Cardiac muscle cell (in vitro differentiated cells and primary cell): Measurements from ENCODE around the gene TMEM11. TPM values are rescaled to one million over a fixed set of nuclear protein-coding genes. Genes with fewer than 3 reads are reported as not detected.

ENCODE experiments used
- DNase-seq, 2 donors: peaks; one replicate each; pipeline versions ENCODE4 v3.0.0 to v3.0.0-alpha.2; 2010 to 2017; ENCODE audit warnings: low read depth in 1 of 2, low spot score in 1 of 2
- H3K27ac ChIP-seq: fragments of 200-600 bp; sonication (generic); 2 replicates; pipeline ENCODE4 v1.5.1; 2016
- H3K27me3 ChIP-seq: fragments of 200-600 bp; sonication (generic); 2 replicates; pipeline ENCODE4 v1.6.0; 2016; ENCODE audit warnings: control low read depth
- H3K36me3 ChIP-seq: fragments of 200-600 bp; sonication (generic); 2 replicates; pipeline ENCODE4 v1.5.1; 2016; ENCODE audit warnings: control low read depth
- H3K4me1 ChIP-seq: fragments of 200-600 bp; sonication (generic); 2 replicates; pipeline ENCODE4 v1.8.1; 2017; ENCODE audit warnings: low read depth, mild to moderate bottlenecking, mixed run types
- H3K4me3 ChIP-seq: fragments of 200-600 bp; sonication (generic); 2 replicates; pipeline ENCODE4 v1.5.1; 2016; ENCODE audit warnings: mild to moderate bottlenecking
- H3K9me3 ChIP-seq: fragments of 200-600 bp; sonication (generic); 2 replicates; pipeline ENCODE4 v1.5.1; 2017; ENCODE audit warnings: low read depth, mild to moderate bottlenecking, control low read depth
- CTCF ChIP-seq: IDR thresholded peaks from 2 replicates; pipeline ENCODE4 v1.5.1; 2012; ENCODE audit warnings: low read depth, mild to moderate bottlenecking, low read length
- polyA plus RNA-seq: library from polyadenylated mRNA; unstranded; fragments of >200 nt; fragmentation: Nextera tagmentation; extraction: Ambion mirVana; gene quantifications from 2 replicates; pipeline ENCODE4 v1.2.1, GENCODE V29; 2016
- total RNA-seq: library from RNA; depleted of rRNA; stranded (reverse); fragments of >200 nt; gene quantifications from 2 replicates; pipeline ENCODE4 v1.2.3, GENCODE V29; 2016

Gene TMEM11
- total and polyA plus RNA-seq, 2 experiments from 2014 or later, result 37.9 to 91.0 TPM

DNA sequence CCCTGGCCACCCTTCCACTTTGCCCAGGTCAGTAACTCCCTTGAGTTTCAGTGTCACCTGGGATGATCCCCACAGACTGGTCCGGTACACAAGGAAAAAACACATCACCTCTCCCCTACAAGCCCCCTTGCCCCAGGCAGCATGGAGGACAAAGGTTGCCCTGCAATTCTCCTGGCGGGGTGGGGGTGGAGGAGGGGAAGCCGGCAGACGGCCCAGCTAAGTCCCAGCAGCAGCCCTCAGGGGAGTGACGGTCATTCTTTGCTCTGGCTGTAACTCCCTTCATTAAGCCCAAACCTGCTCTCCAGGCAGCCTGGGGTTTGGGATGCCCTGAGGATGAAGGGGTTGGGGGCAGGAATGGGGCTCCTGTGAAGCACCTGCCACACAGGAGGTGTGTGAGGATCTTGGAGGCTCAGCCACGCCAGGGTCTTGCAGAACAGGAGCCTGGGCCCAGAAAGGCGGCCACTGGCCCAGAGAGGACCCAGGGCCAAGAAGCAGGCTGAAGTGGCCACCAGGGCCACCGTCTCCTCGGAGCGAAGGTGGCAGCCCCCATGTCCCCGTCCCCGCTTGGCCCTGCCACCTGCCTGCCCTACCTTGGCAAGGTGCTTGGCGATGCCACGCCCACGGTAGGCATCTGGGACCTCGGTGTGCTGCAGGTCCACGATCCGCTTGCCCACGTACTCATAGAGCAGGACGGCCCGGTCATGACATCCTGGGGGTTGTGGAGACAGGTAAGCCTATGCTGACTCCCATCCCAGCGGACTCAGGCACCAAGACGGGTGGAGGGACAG is 29.7 kb upstream of the TMEM11 start:
- no peaks in the 10 kb centered on the region for H3K9me3 ChIP-seq
- H3K27me3 ChIP-seq, result no peaks in the 10 kb centered on the region
- no peak overlapping the region for H3K27ac ChIP-seq
- TF ChIP-seq CTCF, result no peak
- H3K4me1 ChIP-seq, result peaks cover 31% of the 10 kb centered on the region
- no peak overlapping the region for H3K4me3 ChIP-seq
- DNase-seq, result no peak
- H3K36me3 ChIP-seq, result no peaks in the 10 kb centered on the region

- TF ChIP-seq CTCF, result no peak
- Histone ChIP-seq H3K27me3 (no peaks in the 10 kb centered on the region), H3K9me3 (no peaks in the 10 kb centered on the region), H3K36me3 (no peaks in the 10 kb centered on the region), H3K4me3 (no peak overlapping the region), H3K4me1 (peaks cover 26% of the 10 kb centered on the region), H3K27ac (no peak overlapping the region)
- no peak for DNase-seq
Observed at GRCh38 chr17:21242780-21243515, 29.0 kb upstream of the TMEM11 start.

DNA sequence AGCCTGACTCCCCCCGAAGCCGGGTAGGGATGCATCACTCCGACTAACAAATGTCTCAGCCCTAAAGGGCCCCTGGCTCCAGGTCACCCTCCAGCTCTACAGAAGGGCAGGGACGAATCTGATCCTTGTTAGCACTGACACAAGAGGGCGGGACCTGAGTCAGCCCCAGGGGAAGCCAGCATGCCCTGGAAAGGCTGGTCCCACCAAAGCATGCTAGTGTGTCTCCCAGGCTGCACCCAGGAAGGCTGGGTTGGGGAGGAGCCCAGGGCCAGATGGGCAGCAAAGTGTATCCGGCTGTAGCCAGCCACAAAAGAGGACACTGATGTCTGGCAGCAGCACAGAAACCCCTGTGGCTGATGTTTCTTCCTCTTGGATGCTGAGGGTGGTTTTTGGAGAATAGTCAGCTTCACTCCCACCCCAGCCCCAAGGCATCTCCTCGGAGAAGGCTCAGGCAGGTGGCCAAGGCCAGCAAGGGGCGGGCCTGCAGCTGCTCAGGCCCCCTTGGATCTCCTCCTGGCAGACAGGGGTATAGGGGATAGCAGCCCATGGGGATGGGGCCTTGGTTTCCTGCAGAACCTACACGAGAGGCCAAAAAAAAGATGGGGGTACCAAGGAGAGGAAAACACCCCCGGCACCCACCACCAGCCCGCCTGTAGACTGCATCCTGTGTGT is 28.2 kb upstream of the TMEM11 start:
- Histone ChIP-seq H3K27ac (peak overlapping the region; percentile 82), H3K27me3 (no peaks in the 10 kb centered on the region), H3K4me3 (no peak overlapping the region), H3K4me1 (peaks cover 23% of the 10 kb centered on the region), H3K36me3 (no peaks in the 10 kb centered on the region), H3K9me3 (no peaks in the 10 kb centered on the region)
- DNase-seq, result peak in 1 of 2 donors; percentile 39
- TF ChIP-seq CTCF, result no peak

- no peak overlapping the region for H3K4me3 ChIP-seq
- DNase-seq, result no peak
- no peak for TF ChIP-seq CTCF
- peaks cover 23% of the 10 kb centered on the region for H3K4me1 ChIP-seq
- H3K27ac ChIP-seq, result peak overlapping the region; percentile 82
- no peaks in the 10 kb centered on the region for H3K9me3 ChIP-seq
- no peaks in the 10 kb centered on the region for H3K27me3 ChIP-seq
- no peaks in the 10 kb centered on the region for H3K36me3 ChIP-seq
Observed at GRCh38 chr17:21241564-21241963, 27.6 kb upstream of the TMEM11 start.

GRCh38 chr17:21240369-21241055 is 26.6 kb upstream of the TMEM11 start:
- Histone ChIP-seq H3K36me3 (no peaks in the 10 kb centered on the region), H3K9me3 (no peaks in the 10 kb centered on the region), H3K4me1 (peaks cover 23% of the 10 kb centered on the region), H3K4me3 (no peak overlapping the region), H3K27ac (peak overlapping the region; percentile 82), H3K27me3 (no peaks in the 10 kb centered on the region)
- TF ChIP-seq CTCF, result no peak
- DNase-seq, result no peak
